K562 (cell line): ENCODE results near the gene RPLP2. TPM values are rescaled to one million over a fixed set of nuclear protein-coding genes. Genes with fewer than 3 reads are reported as not detected.

Experiments
- ATAC-seq: fragments of 200-7000 bp; cut with Tn5 transposase; 3 replicates; pipeline ENCODE4 v1.9.1; 2020; ENCODE audit warnings: moderate library complexity
- BruUV-seq: library from RNA; stranded (reverse); fragments of 400-500 nt; replicated peaks from 2 replicates; lab custom pipeline; 2021; lab: Mats Ljungman, UMichigan
- CTCF ChIA-PET: fragments of 300-600 bp; formaldehyde crosslinking; extraction: SDS; loops from one replicate; lab custom pipeline; 2021; ENCODE audit warnings: low intra/inter-chr PET ratio; lab: Yijun Ruan, JAX
- POLR2A ChIA-PET: fragments of 300-600, 350-650 bp; sonication (Branson Sonifier 250); formaldehyde crosslinking; extraction: SDS; loops from one replicate; lab custom pipeline; 2021; ENCODE audit warnings: antibody characterized with exemption, inconsistent platforms; lab: Yijun Ruan, JAX
- DNase-seq, 4 experiments: peaks; one replicate each; pipeline versions ENCODE4 v3.0.0 to v3.0.0-alpha.2; 2011 to 2018; ENCODE audit warnings: low spot score in 3 of 4, mixed read lengths in 3 of 4; ENCODE audit errors: extremely low read depth in 1 of 4
- FAIRE-seq: peaks from 2 replicates; lab custom pipeline; 2011; peaks lifted over from hg19 to GRCh38; lab: Jason Lieb, UNC
- H2AFZ ChIP-seq: 2 replicates; pipeline ENCODE4 v1.6.0; 2011; ENCODE audit warnings: low read depth, low read length, control low read depth, inconsistent platforms
- H3K27ac ChIP-seq: fragments of 200-600 bp; 3 replicates; pipeline ENCODE4 v1.8.0; 2011; ENCODE audit warnings: low read depth, mild to moderate bottlenecking, control low read depth, inconsistent platforms, low read length, moderate library complexity, mixed read lengths; ENCODE audit errors: extremely low read depth
- H3K27me3 ChIP-seq, 2 experiments: fragments of 300-600 bp in 1 of 2; 2 replicates in 1 of 2; 3 replicates in 1 of 2; pipeline versions ENCODE4 v1.6.0 to v1.8.0; 2011; ENCODE audit warnings: inconsistent platforms in 2 of 2, low read length in 2 of 2, mild to moderate bottlenecking in 1 of 2, mixed read lengths in 1 of 2, moderate library complexity in 1 of 2; ENCODE audit not compliant: control insufficient read depth in 2 of 2, insufficient read depth in 2 of 2
- H3K36me3 ChIP-seq: fragments of 300-600 bp; 3 replicates; pipeline ENCODE4 v1.8.0; 2011; ENCODE audit warnings: mild to moderate bottlenecking, low read length, inconsistent platforms; ENCODE audit not compliant: control insufficient read depth, insufficient read depth
- H3K4me1 ChIP-seq, 2 experiments: fragments of 200-600 bp in 1 of 2; replicated peaks in 1 of 2; 2 replicates in 1 of 2; 3 replicates in 1 of 2; pipeline versions ENCODE4 v1.5.1 to v1.8.0; 2011; ENCODE audit warnings: inconsistent platforms in 2 of 2, low read length in 2 of 2, mild to moderate bottlenecking in 1 of 2, mixed read lengths in 1 of 2, moderate library complexity in 1 of 2; ENCODE audit not compliant: control insufficient read depth in 2 of 2, insufficient read depth in 2 of 2
- H3K4me2 ChIP-seq: 2 replicates; pipeline ENCODE4 v1.6.1; 2011; ENCODE audit warnings: low read length, control low read depth, inconsistent platforms, mixed read lengths; ENCODE audit not compliant: insufficient read depth
- H3K4me3 ChIP-seq: fragments of 200-600 bp; sonication (generic), shearing (Covaris generic); 2 replicates; pipeline ENCODE4 v1.5.1; 2016; ENCODE audit warnings: control low read depth, inconsistent platforms
- H3K79me2 ChIP-seq: fragments of 200-600 bp; 3 replicates; pipeline ENCODE4 v1.8.0; 2011; ENCODE audit warnings: low read length, inconsistent platforms; ENCODE audit not compliant: control insufficient read depth, insufficient read depth
- H3K9ac ChIP-seq, 2 experiments: 2 replicates each; pipeline versions ENCODE4 v1.6.0 to v1.6.1; 2011; ENCODE audit warnings: low read depth in 2 of 2, low read length in 2 of 2, control low read depth in 1 of 2, inconsistent platforms in 1 of 2, mild to moderate bottlenecking in 1 of 2, mixed read lengths in 1 of 2; ENCODE audit not compliant: insufficient read depth in 1 of 2
- H3K9me1 ChIP-seq: one replicate; pipeline ENCODE4 v1.6.0; 2011; ENCODE audit warnings: inconsistent platforms, mild to moderate bottlenecking, low read length, moderate library complexity; ENCODE audit not compliant: control insufficient read depth, insufficient read depth
- H3K9me3 ChIP-seq: replicated peaks from 2 replicates; pipeline ENCODE4 v1.5.1; 2011; ENCODE audit warnings: low read depth, low read length, inconsistent platforms; ENCODE audit not compliant: control insufficient read depth, insufficient read depth
- H4K20me1 ChIP-seq: replicated peaks from 2 replicates; pipeline ENCODE4 v1.6.1; 2011; ENCODE audit warnings: low read length, inconsistent platforms, mixed read lengths; ENCODE audit not compliant: control insufficient read depth, insufficient read depth
- BCL6 ChIP-seq: fragments of 250-450 bp; sonication (Bioruptor Pico); IDR thresholded peaks from 2 replicates; pipeline ENCODE4 v1.4.0; 2020
- HDAC1 ChIP-seq, 2 experiments: fragments of 450-650 bp; IDR thresholded peaks; 2 replicates each; pipeline ENCODE4 v1.6.1; 2016 to 2017; ENCODE audit warnings: inconsistent platforms in 1 of 2, mild to moderate bottlenecking in 1 of 2, moderate library complexity in 1 of 2
- HSF4 ChIP-seq: fragments of 250-450 bp; sonication (Bioruptor Pico); IDR thresholded peaks from 2 replicates; pipeline ENCODE4 v2.1.2; 2022; ENCODE audit warnings: mild to moderate bottlenecking, moderate library complexity, borderline replicate concordance
- LARP7 ChIP-seq: fragments of 450-650 bp; IDR thresholded peaks from 2 replicates; pipeline ENCODE4 v1.6.1; 2016
- PHB ChIP-seq: fragments of 250-450 bp; sonication (Bioruptor Pico); IDR thresholded peaks from 2 replicates; pipeline ENCODE4 v1.5.0; 2021
- POLR2B ChIP-seq: fragments of 450-650 bp; IDR thresholded peaks from 2 replicates; pipeline ENCODE4 v1.6.1; 2018; ENCODE audit warnings: low read depth; ENCODE audit not compliant: partially characterized antibody
- PRDM10 ChIP-seq: fragments of 450-650 bp; IDR thresholded peaks from 2 replicates; pipeline ENCODE4 v1.6.1; 2018; ENCODE audit not compliant: partially characterized antibody
- SMAD4 ChIP-seq: fragments of 250-450 bp; sonication (Bioruptor Pico); conservative IDR thresholded peaks from 2 replicates; pipeline ENCODE4 v1.8.0; 2021; ENCODE audit warnings: inconsistent platforms, mild to moderate bottlenecking, moderate library complexity
- STAT5A ChIP-seq: IDR thresholded peaks from 2 replicates; pipeline ENCODE4 v1.6.1; 2012; ENCODE audit warnings: low read length, inconsistent platforms, borderline replicate concordance
- TARDBP ChIP-seq: fragments of 450-650 bp; IDR thresholded peaks from 2 replicates; pipeline ENCODE4 v1.6.1; 2016
- TFAM ChIP-seq: fragments of 250-450 bp; sonication (Bioruptor Pico); conservative IDR thresholded peaks from 2 replicates; pipeline ENCODE4 v1.5.0; 2021; ENCODE audit warnings: mild to moderate bottlenecking, moderate library complexity
- ZBTB8A ChIP-seq: fragments of 450-650 bp; IDR thresholded peaks from 2 replicates; pipeline ENCODE4 v1.6.1; 2018; ENCODE audit warnings: mild to moderate bottlenecking, moderate library complexity; ENCODE audit not compliant: partially characterized antibody
- ZFPM2 ChIP-seq: fragments of 250-450 bp; sonication (Bioruptor Pico); IDR thresholded peaks from 2 replicates; pipeline ENCODE4 v1.5.1; 2022; ENCODE audit warnings: mild to moderate bottlenecking
- ZNF3 ChIP-seq: fragments of 250-450 bp; sonication (Bioruptor Pico); IDR thresholded peaks from 2 replicates; pipeline ENCODE4 v1.5.0; 2021; ENCODE audit warnings: mild to moderate bottlenecking, moderate library complexity
- ZNF354B ChIP-seq: fragments of 250-450 bp; sonication (Bioruptor Pico); IDR thresholded peaks from 2 replicates; pipeline ENCODE4 v1.4.0; 2020
- ZNF512 ChIP-seq: IDR thresholded peaks from 2 replicates; pipeline ENCODE4 v1.6.1; 2016; ENCODE audit warnings: missing genetic modification characterization, missing compliant biosample characterization
- ZNF584 ChIP-seq: fragments of 200-800 bp; sonication (Bioruptor generic); IDR thresholded peaks from 2 replicates; pipeline ENCODE4 v1.6.1; 2016; ENCODE audit warnings: low read depth, mild to moderate bottlenecking, missing genetic modification characterization, missing compliant biosample characterization
- WGBS: fragments of 100-300 bp; shearing (Covaris generic); methylation state at CpG from one replicate; pipeline ENCODE4 v1.1.6; 2016; ENCODE audit warnings: low coverage, mixed read lengths; ENCODE audit not compliant: insufficient coverage; ENCODE audit errors: missing lambda C conversion rate; 5-methylcytosine and 5-hydroxymethylcytosine counted together
- in situ Hi-C: fragments of 300-500 bp; cut with MboI; formaldehyde crosslinking; loops from 4 replicates; pipeline ENCODE4 v1.15.0; 2018; ENCODE audit warnings: inconsistent platforms, mixed read lengths
- intact Hi-C: fragments of 100-400 bp; cut with micrococcal nuclease; formaldehyde crosslinking; loops from 2 replicates; pipeline ENCODE4 v1.14.2; 2022
- polyA plus RNA-seq, 8 experiments: library from polyadenylated mRNA; depleted of rRNA in 4 of 8; stranded (reverse) in 5 of 8; unstranded in 3 of 8; fragments of >200 nt; fragmentation: Nextera tagmentation in 2 of 8; fragmentation: Illumina TruSeq in 1 of 8; extraction: Ambion mirVana in 2 of 8; extraction: Trizol in 1 of 8; gene quantifications; 2 replicates each; pipeline versions ENCODE4 v1.2.1 to v1.2.3, GENCODE V29; 2011 to 2014; ENCODE audit warnings: inconsistent platforms in 1 of 8, missing spikeins in 1 of 8
- total RNA-seq, 7 experiments: library from RNA; depleted of rRNA in 6 of 7; stranded (reverse); fragments of >200 nt in 6 of 7; fragmentation: Illumina TruSeq in 2 of 7; extraction: Trizol in 2 of 7; gene quantifications; 2 replicates each; pipeline versions ENCODE4 v1.2.1 to v1.2.3, GENCODE V29; 2011 to 2021; ENCODE audit warnings: low replicate concordance in 1 of 7

The RPLP2 gene
- total and polyA plus RNA-seq, 9 of the 15 experiments (the other 6 are each of a cell fraction or from before 2014, with no cell fraction given) = 528 to 3,807 (median 1,633) TPM

- no peaks in the 10 kb centered on the region for H3K79me2 ChIP-seq
- H3K27ac ChIP-seq = no peak overlapping the region
- ChIA-PET CTCF (no interaction called here), POLR2A (interaction anchor here (0.6 to 1.1 kb wide), 6 partner anchors 9 to 238 kb away, joined by 3 to 4 read pairs (median 3); partner anchors contain the start of gene PIDD1)
- FAIRE-seq (no peak), ATAC-seq (no peak; the same call in 2 of the 3 replicates), DNase-seq (no peak)
- no peaks in the 10 kb centered on the region for H4K20me1 ChIP-seq
- 27% methylated on average over 22 of the region's 24 CpGs for whole genome bisulfite sequencing
- no peak overlapping the region for H3K4me2 ChIP-seq
- H3K36me3 ChIP-seq = peaks cover 2% of the 10 kb centered on the region; the same call in 1 of the 3 replicates
- H3K9ac ChIP-seq = peak overlapping the region in 1 of 2 experiments; percentile 76; a peak in 2 of 4 replicates
- H3K9me3 ChIP-seq = no peaks in the 10 kb centered on the region
- intact Hi-C loops = no loop called here
- H3K4me3 ChIP-seq = no peak overlapping the region
- H3K9me1 ChIP-seq = peaks cover 3% of the 10 kb centered on the region
- in situ Hi-C loops = no loop called here
- H3K4me1 ChIP-seq = peaks cover 0 to 74% of the 10 kb centered on the region in 2 experiments; a peak in 2 of 5 replicates
- no peaks in the 10 kb centered on the region for H3K27me3 ChIP-seq
- no peak overlapping the region for H2AFZ ChIP-seq
- BruUV-seq = no TSS peak
- TF ChIP-seq ZFPM2 (no peak), ZNF584 (CRISPR knock-in tag) (no peak), HDAC1 (IDR thresholded peaks at IDR 0.05) (no peak), STAT5A (no peak), ZNF512 (tag) (no peak), HSF4 (CRISPR knock-in tag) (no peak), TFAM (no peak), ZNF354B (no peak), SMAD4 (CRISPR knock-in tag) (no peak), PRDM10 (no peak), PHB (no peak), POLR2B (peak; percentile 30), ZBTB8A (no peak), LARP7 (no peak), BCL6 (CRISPR knock-in tag) (no peak), ZNF3 (CRISPR knock-in tag) (no peak), TARDBP (no peak)
Measured at GRCh38 chr11:786235-787083, 23.3 kb upstream of the RPLP2 start.
